H1 (cell line): ENCODE data around the gene SNX30. TPM values are rescaled to one million over a fixed set of nuclear protein-coding genes. Genes with fewer than 3 reads are reported as not detected.

Source experiments
- CTCF ChIA-PET: fragments of 300-600 bp; sonication (Branson Sonifier 250); formaldehyde crosslinking; loops from one replicate; lab custom pipeline; 2021; ENCODE audit not compliant: partially characterized antibody; lab: Charles Lee
- POLR2A ChIA-PET: fragments of 300-600 bp; sonication (Branson Sonifier 250); formaldehyde crosslinking; loops from one replicate; lab custom pipeline; 2021; ENCODE audit warnings: inconsistent platforms; ENCODE audit not compliant: partially characterized antibody; lab: Charles Lee
- DNase-seq, 2 experiments: peaks; one replicate each; pipeline versions ENCODE4 v3.0.0 to v3.0.0-alpha.2; 2010 to 2022; ENCODE audit warnings: low spot score in 2 of 2, low read depth in 1 of 2, mixed read lengths in 1 of 2
- FAIRE-seq: peaks from 2 replicates; lab custom pipeline; 2011; peaks lifted over from hg19 to GRCh38; lab: Jason Lieb, UNC
- H2AFZ ChIP-seq: 2 replicates; pipeline ENCODE4 v1.8.1; 2012; ENCODE audit warnings: low read length, inconsistent platforms
- H2AK5ac ChIP-seq: 2 replicates; pipeline ENCODE4 v1.6.1; 2013; ENCODE audit warnings: low read depth, low read length
- H2BK120ac ChIP-seq: replicated peaks from 2 replicates; pipeline ENCODE3; 2013; ENCODE audit warnings: low read depth, low read length, inconsistent platforms
- H2BK12ac ChIP-seq: 2 replicates; pipeline ENCODE4 v1.6.1; 2013; ENCODE audit warnings: low read depth, low read length
- H2BK15ac ChIP-seq: 2 replicates; pipeline ENCODE4 v1.6.1; 2013; ENCODE audit warnings: low read length
- H2BK20ac ChIP-seq: 2 replicates; pipeline ENCODE4 v1.6.1; 2013; ENCODE audit warnings: low read length
- H2BK5ac ChIP-seq: 2 replicates; pipeline ENCODE4 v1.6.1; 2013; ENCODE audit warnings: low read depth, low read length
- H3K14ac ChIP-seq: 2 replicates; pipeline ENCODE4 v1.6.1; 2013; ENCODE audit warnings: inconsistent platforms; ENCODE audit not compliant: insufficient read length
- H3K18ac ChIP-seq: 2 replicates; pipeline ENCODE4 v1.6.1; 2013; ENCODE audit warnings: low read length; ENCODE audit errors: extremely low read depth
- H3K23ac ChIP-seq: 2 replicates; pipeline ENCODE4 v1.6.1; 2013; ENCODE audit warnings: inconsistent platforms; ENCODE audit not compliant: insufficient read length
- H3K23me2 ChIP-seq: 2 replicates; pipeline ENCODE4 v1.6.1; 2013; ENCODE audit warnings: low read depth, low read length
- H3K27ac ChIP-seq: 2 replicates; pipeline ENCODE4 v1.6.1; 2011; ENCODE audit warnings: low read depth, low read length, inconsistent platforms
- H3K27me3 ChIP-seq, 4 experiments: replicated peaks in 1 of 4; 1 replicate in 1 of 4; 2 replicates in 3 of 4; pipeline versions ENCODE4 v1.6.1 to v1.8.1; 2011 to 2013; ENCODE audit warnings: low read length in 3 of 4, mild to moderate bottlenecking in 3 of 4, inconsistent platforms in 2 of 4, mixed read lengths in 2 of 4, moderate library complexity in 1 of 4; ENCODE audit not compliant: control insufficient read depth in 3 of 4, insufficient read depth in 3 of 4; ENCODE audit errors: extremely low read depth in 1 of 4
- H3K36me3 ChIP-seq, 4 experiments: 2 replicates each; pipeline versions ENCODE4 v1.6.1 to v1.8.1; 2011 to 2013; ENCODE audit warnings: mild to moderate bottlenecking in 4 of 4, low read length in 3 of 4, moderate library complexity in 2 of 4, control low read depth in 1 of 4, inconsistent platforms in 1 of 4; ENCODE audit not compliant: insufficient read depth in 4 of 4, control insufficient read depth in 2 of 4
- H3K4ac ChIP-seq: replicated peaks from 2 replicates; pipeline ENCODE3; 2013; ENCODE audit warnings: low read length, low read depth, mixed read lengths, inconsistent platforms; ENCODE audit not compliant: insufficient read length
- H3K4me1 ChIP-seq, 4 experiments: replicated peaks in 1 of 4; 1 replicate in 1 of 4; 2 replicates in 3 of 4; pipeline versions ENCODE4 v1.6.1 to v1.8.1; 2011 to 2013; ENCODE audit warnings: low read length in 3 of 4, inconsistent platforms in 2 of 4, mixed read lengths in 1 of 4; ENCODE audit not compliant: insufficient read depth in 4 of 4, control insufficient read depth in 3 of 4
- H3K4me2 ChIP-seq, 2 experiments: 2 replicates each; pipeline versions ENCODE4 v1.6.1 to v1.8.1; 2011 to 2013; ENCODE audit warnings: low read depth in 2 of 2, low read length in 2 of 2, control low read depth in 1 of 2, inconsistent platforms in 1 of 2, mild to moderate bottlenecking in 1 of 2; ENCODE audit not compliant: insufficient read depth in 1 of 2
- H3K4me3 ChIP-seq, 4 experiments: fragments of 200-600, 300-600 bp in 1 of 4; sonication (generic), shearing (Covaris generic), sonication (Bioruptor Twin) in 1 of 4; 2 replicates each; pipeline versions ENCODE4 v1.5.1 to v1.8.1; 2011 to 2016; ENCODE audit warnings: low read length in 4 of 4, low read depth in 3 of 4, control low read depth in 2 of 4, inconsistent platforms in 2 of 4, mild to moderate bottlenecking in 2 of 4, mixed read lengths in 1 of 4, moderate library complexity in 1 of 4; ENCODE audit not compliant: insufficient read depth in 2 of 4; ENCODE audit errors: extremely low read depth in 1 of 4
- H3K56ac ChIP-seq: replicated peaks from 2 replicates; pipeline ENCODE3; 2013; ENCODE audit warnings: low read depth, mild to moderate bottlenecking, mixed read lengths, low read length, inconsistent platforms; ENCODE audit not compliant: insufficient read length
- H3K79me1 ChIP-seq: 2 replicates; pipeline ENCODE4 v1.6.1; 2013; ENCODE audit warnings: low read depth, low read length, control low read depth
- H3K79me2 ChIP-seq, 2 experiments: 2 replicates each; pipeline versions ENCODE4 v1.6.1 to v1.8.1; 2012 to 2013; ENCODE audit warnings: low read length in 2 of 2, mild to moderate bottlenecking in 2 of 2, inconsistent platforms in 1 of 2; ENCODE audit not compliant: insufficient read depth in 2 of 2, control insufficient read depth in 1 of 2
- H3K9ac ChIP-seq, 4 experiments: replicated peaks in 1 of 4; 1 replicate in 1 of 4; 2 replicates in 3 of 4; pipeline versions ENCODE4 v1.6.1 to v1.8.1; 2011 to 2013; ENCODE audit warnings: low read depth in 3 of 4, low read length in 3 of 4, control low read depth in 2 of 4, mild to moderate bottlenecking in 2 of 4, moderate library complexity in 2 of 4, inconsistent platforms in 1 of 4; ENCODE audit errors: extremely low read depth in 1 of 4
- H3K9me3 ChIP-seq, 2 experiments: 2 replicates each; pipeline versions ENCODE4 v1.6.1 to v1.8.1; 2012 to 2013; ENCODE audit warnings: mild to moderate bottlenecking in 2 of 2, moderate library complexity in 2 of 2, control low read depth in 1 of 2, inconsistent platforms in 1 of 2, low read depth in 1 of 2, low read length in 1 of 2, mixed read lengths in 1 of 2; ENCODE audit not compliant: insufficient read depth in 2 of 2
- H4K20me1 ChIP-seq, 2 experiments: replicated peaks in 1 of 2; 2 replicates each; pipeline versions ENCODE3 to v1.8.1; 2011 to 2013; ENCODE audit warnings: inconsistent platforms in 2 of 2, low read length in 2 of 2, mild to moderate bottlenecking in 1 of 2; ENCODE audit not compliant: insufficient read depth in 2 of 2, control insufficient read depth in 1 of 2
- H4K5ac ChIP-seq: 2 replicates; pipeline ENCODE4 v1.6.1; 2013; ENCODE audit warnings: low read length, low read depth, mixed read lengths, inconsistent platforms; ENCODE audit not compliant: insufficient read length
- H4K8ac ChIP-seq: 2 replicates; pipeline ENCODE4 v1.8.0; 2013; ENCODE audit warnings: mild to moderate bottlenecking, moderate library complexity, low read length, inconsistent platforms; ENCODE audit not compliant: insufficient read depth; ENCODE audit errors: extremely low read depth
- H4K91ac ChIP-seq: replicated peaks from 2 replicates; pipeline ENCODE3; 2013; ENCODE audit warnings: low read length, mixed read lengths, inconsistent platforms; ENCODE audit not compliant: insufficient read length
- KDM1A ChIP-seq: fragments of 200-600, 300-600 bp; sonication (generic); IDR thresholded peaks from 2 replicates; pipeline ENCODE4 v1.7.1; 2016; ENCODE audit warnings: mild to moderate bottlenecking, low read length, borderline replicate concordance
- NANOG ChIP-seq: IDR thresholded peaks from 2 replicates; pipeline ENCODE4 v1.6.1; 2011; ENCODE audit warnings: low read length, low read depth, mild to moderate bottlenecking, inconsistent platforms; ENCODE audit not compliant: insufficient read depth, poor library complexity, severe bottlenecking
- POLR2A ChIP-seq, 2 experiments: IDR thresholded peaks; 1 replicate in 1 of 2; 2 replicates in 1 of 2; pipeline ENCODE4 v1.6.1; 2011; ENCODE audit warnings: low read depth in 2 of 2, low read length in 2 of 2, mild to moderate bottlenecking in 2 of 2; ENCODE audit errors: control extremely low read depth in 1 of 2
- SIN3A ChIP-seq, 2 experiments: IDR thresholded peaks in 1 of 2; conservative IDR thresholded peaks in 1 of 2; 2 replicates each; pipeline ENCODE4 v1.6.1; 2011 to 2012; ENCODE audit warnings: low read length in 2 of 2, improper control_type of control experiment in 1 of 2, low read depth in 1 of 2, mild to moderate bottlenecking in 1 of 2
- SP2 ChIP-seq: IDR thresholded peaks from 2 replicates; pipeline ENCODE4 v1.6.1; 2012; ENCODE audit warnings: mild to moderate bottlenecking, low read length, inconsistent platforms
- TAF1 ChIP-seq: IDR thresholded peaks from 2 replicates; pipeline ENCODE4 v1.6.1; 2011; ENCODE audit warnings: mild to moderate bottlenecking, low read depth, low read length
- TAF7 ChIP-seq: optimal IDR thresholded peaks from 2 replicates; pipeline ENCODE3; 2011; ENCODE audit warnings: low read depth, mild to moderate bottlenecking, inconsistent platforms, low read length, moderate library complexity, borderline replicate concordance
- YY1 ChIP-seq: IDR thresholded peaks from 2 replicates; pipeline ENCODE4 v1.6.1; 2011; ENCODE audit warnings: low read depth, mild to moderate bottlenecking, low read length
- ZNF274 ChIP-seq: IDR thresholded peaks from 2 replicates; pipeline ENCODE4 v1.7.0; 2012; ENCODE audit warnings: low read length, borderline replicate concordance; ENCODE audit errors: extremely low read depth
- WGBS, 2 experiments: shearing (Covaris generic) in 1 of 2; methylation state at CpG; one replicate each; pipeline versions ENCODE4 v1.1.6 to v1.1.7; 2013 to 2015; ENCODE audit warnings: low lambda C conversion rate in 2 of 2, mixed read lengths in 2 of 2, inconsistent platforms in 1 of 2, low coverage in 1 of 2, missing lambda C conversion rate in 1 of 2; ENCODE audit not compliant: insufficient replicate concordance in 2 of 2, insufficient coverage in 1 of 2, insufficient read length in 1 of 2; ENCODE audit errors: extremely low coverage in 1 of 2, missing lambda C conversion rate in 1 of 2; 5-methylcytosine and 5-hydroxymethylcytosine counted together
- polyA plus RNA-seq, 7 experiments: library from polyadenylated mRNA; depleted of rRNA in 3 of 7; stranded (reverse) in 5 of 7; unstranded in 2 of 7; fragments of >200 nt in 5 of 7; fragments of 200-250 nt in 2 of 7; gene quantifications; 1 replicate in 5 of 7; 2 replicates in 1 of 7; 4 replicates in 1 of 7; pipeline versions ENCODE4 v1.2.1 to v1.2.3, GENCODE V29; 2011 to 2013; ENCODE audit warnings: missing spikeins in 2 of 7, mixed read lengths in 2 of 7
- total RNA-seq: library from RNA; stranded (reverse); fragmentation: NEBNext Ultra II Directional; extraction: Animal tissue kit (Norgen Biotek cat#: 25700); gene quantifications from 2 replicates; pipeline ENCODE4 v1.2.1, GENCODE V29; 2021

Gene SNX30
- total and polyA plus RNA-seq, 2 of the 8 experiments (the other 6 are each of a cell fraction or from before 2014, with no cell fraction given) = 4.0 to 12.2 TPM

DNA sequence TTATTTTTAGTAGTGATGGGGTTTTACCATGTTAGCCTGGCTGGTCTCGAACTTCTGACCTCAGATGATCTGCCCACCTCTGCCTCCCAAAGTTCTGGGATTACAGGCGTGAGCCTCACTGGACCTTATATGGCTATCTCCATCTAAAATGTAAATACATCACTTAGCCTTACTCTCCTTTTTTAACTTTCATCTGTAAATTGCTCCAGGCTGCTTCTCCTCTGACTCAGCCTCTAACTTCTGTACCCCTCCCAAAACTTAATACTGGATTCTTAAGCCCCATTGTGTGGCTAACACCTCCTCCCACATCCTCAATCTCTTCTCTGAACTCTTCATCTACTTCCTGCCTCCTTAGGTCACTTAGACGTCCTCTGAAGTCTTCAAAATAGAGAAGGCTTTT is 4.0 kb downstream of the SNX30 start:
- Histone ChIP-seq H4K5ac (no peak overlapping the region), H3K23me2 (peaks cover 12% of the 10 kb centered on the region), H2BK5ac (no peak overlapping the region), H3K4me3 (no peak overlapping the region), H2BK20ac (no peak overlapping the region), H3K23ac (no peak overlapping the region), H3K9me3 (no peaks in the 10 kb centered on the region), H3K9ac (no peak overlapping the region), H3K4me2 (no peak overlapping the region; a peak in 1 of 4 replicates), H2BK15ac (no peak overlapping the region), H3K18ac (no peak overlapping the region), H3K79me2 (peaks cover 0 to 8% of the 10 kb centered on the region in 2 experiments; a peak in 1 of 4 replicates), H2BK12ac (no peak overlapping the region), H3K4ac (no peak overlapping the region), H3K14ac (no peak overlapping the region), H4K20me1 (no peaks in the 10 kb centered on the region), H3K79me1 (no peaks in the 10 kb centered on the region), H2BK120ac (no peak overlapping the region), H2AK5ac (no peak overlapping the region), H3K27ac (no peak overlapping the region), H4K91ac (no peak overlapping the region), H4K8ac (no peak overlapping the region), H3K4me1 (peaks cover 0 to 7% (median 4%) of the 10 kb centered on the region in 4 experiments; a peak in 6 of 7 replicates), H3K27me3 (no peaks in the 10 kb centered on the region), H3K36me3 (no peaks in the 10 kb centered on the region), H3K56ac (no peak overlapping the region), H2AFZ (no peak overlapping the region)
- peak in 1 of 2 experiments; percentile 23 for DNase-seq
- TF ChIP-seq KDM1A (no peak), ZNF274 (no peak), NANOG (no peak), POLR2A (IDR thresholded peaks at IDR 0.05; ENCODE audit: control extremely low read depth in 1 of 2, low read depth in 2 of 2, low read length in 2 of 2) (no peak), TAF1 (no peak), SIN3A (conservative IDR thresholded peaks at IDR 0.05 in 1 of 2, IDR thresholded peaks at IDR 0.05 in 1 of 2; ENCODE audit: low read depth in 1 of 2, low read length in 2 of 2) (no peak), YY1 (no peak), TAF7 (no peak), SP2 (no peak)
- ChIA-PET POLR2A (no interaction called here), CTCF (no interaction called here)
- FAIRE-seq = no peak
- WGBS, 2 experiments = 80% methylated on average over 3 of the region's 3 CpGs; no CpG with 5 or more reads in 1 of the 2 experiments
